Endothelial cell of umbilical vein (primary cell): ENCODE measurements around the gene ATP10B. TPM values are rescaled to one million over a fixed set of nuclear protein-coding genes. Genes with fewer than 3 reads are reported as not detected.

Experiments
- BruUV-seq: library from RNA; stranded (reverse); fragments of 400-500 nt; replicated peaks from 2 replicates; lab custom pipeline; 2021; lab: Mats Ljungman, UMichigan
- CTCF ChIA-PET: fragments of 300-600, 350-600 bp; sonication (Branson Sonifier 250); formaldehyde crosslinking; loops from one replicate; lab custom pipeline; 2021; ENCODE audit warnings: antibody characterized with exemption, inconsistent platforms; lab: Charles Lee
- POLR2A ChIA-PET: fragments of 300-600, 350-600 bp; sonication (Branson Sonifier 250); formaldehyde crosslinking; loops from one replicate; lab custom pipeline; 2021; ENCODE audit warnings: antibody characterized with exemption, inconsistent platforms; lab: Charles Lee
- DNase-seq: peaks from one replicate; pipeline ENCODE4 v3.0.0-alpha.2; 2011; ENCODE audit warnings: low read depth, low spot score
- FAIRE-seq: peaks from 2 replicates; lab custom pipeline; 2011; peaks lifted over from hg19 to GRCh38; lab: Jason Lieb, UNC
- H2AFZ ChIP-seq: 2 replicates; pipeline ENCODE4 v1.6.0; 2012; ENCODE audit warnings: low read depth, low read length, control low read depth, inconsistent platforms
- H3K27ac ChIP-seq: 2 replicates; pipeline ENCODE4 v1.5.1; 2011; ENCODE audit warnings: low read depth, mild to moderate bottlenecking, control low read depth, low read length, moderate library complexity; ENCODE audit not compliant: insufficient read depth
- H3K27me3 ChIP-seq, 2 experiments: 2 replicates each; pipeline versions ENCODE4 v1.6.0 to v1.6.1; 2011; ENCODE audit warnings: low read length in 2 of 2, mixed read lengths in 1 of 2; ENCODE audit not compliant: control insufficient read depth in 2 of 2, insufficient read depth in 2 of 2
- H3K36me3 ChIP-seq, 2 experiments: 2 replicates in 1 of 2; 3 replicates in 1 of 2; pipeline ENCODE4 v1.5.1; 2011; ENCODE audit warnings: low read length in 2 of 2, mild to moderate bottlenecking in 1 of 2, moderate library complexity in 1 of 2; ENCODE audit not compliant: control insufficient read depth in 2 of 2, insufficient read depth in 2 of 2; ENCODE audit errors: extremely low read depth in 1 of 2
- H3K4me1 ChIP-seq: 3 replicates; pipeline ENCODE4 v1.5.1; 2011; ENCODE audit warnings: mild to moderate bottlenecking, low read length; ENCODE audit not compliant: control insufficient read depth, insufficient read depth; ENCODE audit errors: extremely low read depth
- H3K4me2 ChIP-seq: 2 replicates; pipeline ENCODE4 v1.6.1; 2011; ENCODE audit warnings: low read length, control low read depth, mixed read lengths; ENCODE audit not compliant: insufficient read depth
- H3K4me3 ChIP-seq, 3 experiments: fragments of 200-600 bp in 1 of 3; sonication (generic), shearing (Covaris generic) in 1 of 3; replicated peaks in 1 of 3; 2 replicates each; pipeline ENCODE4 v1.5.1; 2011 to 2016; ENCODE audit warnings: control low read depth in 3 of 3, low read length in 3 of 3, mild to moderate bottlenecking in 2 of 3, inconsistent platforms in 1 of 3, low read depth in 1 of 3, moderate library complexity in 1 of 3; ENCODE audit not compliant: insufficient read depth in 1 of 3
- H3K79me2 ChIP-seq: 2 replicates; pipeline ENCODE4 v1.6.0; 2012; ENCODE audit warnings: low read length, inconsistent platforms; ENCODE audit not compliant: control insufficient read depth, insufficient read depth
- H3K9ac ChIP-seq: replicated peaks from 2 replicates; pipeline ENCODE3; 2011; ENCODE audit warnings: low read length, control low read depth; ENCODE audit not compliant: insufficient read depth; ENCODE audit errors: extremely low read depth
- H3K9me1 ChIP-seq: replicated peaks from 3 replicates; pipeline ENCODE4 v1.6.0; 2011; ENCODE audit warnings: mild to moderate bottlenecking, low read length; ENCODE audit not compliant: control insufficient read depth, insufficient read depth; ENCODE audit errors: extremely low read depth
- H3K9me3 ChIP-seq: replicated peaks from 2 replicates; pipeline ENCODE4 v1.5.1; 2012; ENCODE audit warnings: low read length, inconsistent platforms; ENCODE audit not compliant: control insufficient read depth, insufficient read depth
- H4K20me1 ChIP-seq: replicated peaks from 2 replicates; pipeline ENCODE3; 2011; ENCODE audit warnings: mild to moderate bottlenecking, low read length; ENCODE audit not compliant: control insufficient read depth, insufficient read depth; ENCODE audit errors: extremely low read depth
- EZH2 ChIP-seq: IDR thresholded peaks from 2 replicates; pipeline ENCODE4 v1.6.1; 2012; ENCODE audit warnings: borderline replicate concordance, low read depth, mild to moderate bottlenecking, moderate library complexity, low read length, inconsistent platforms; ENCODE audit not compliant: severe bottlenecking
- FOS ChIP-seq: IDR thresholded peaks from 2 replicates; pipeline ENCODE4 v1.6.1; 2011; ENCODE audit warnings: mild to moderate bottlenecking, low read length, moderate library complexity, borderline replicate concordance; ENCODE audit not compliant: insufficient read depth
- GATA2 ChIP-seq: IDR thresholded peaks from 2 replicates; pipeline ENCODE4 v1.7.0; 2011; ENCODE audit warnings: low read depth, mild to moderate bottlenecking, moderate library complexity, mixed read lengths, low read length; ENCODE audit not compliant: insufficient read length, insufficient read depth
- JUN ChIP-seq: IDR thresholded peaks from 2 replicates; pipeline ENCODE4 v1.6.1; 2011; ENCODE audit warnings: borderline replicate concordance, low read depth; ENCODE audit not compliant: insufficient read length, insufficient read depth
- MYC ChIP-seq: IDR thresholded peaks from one replicate; pipeline ENCODE4 v1.6.1; 2011; ENCODE audit warnings: mild to moderate bottlenecking, low read depth, low read length
- POLR2A ChIP-seq: IDR thresholded peaks from 2 replicates; pipeline ENCODE4 v1.6.1; 2012; ENCODE audit warnings: low read depth, mild to moderate bottlenecking, control low read depth, low read length
- POLR2AphosphoS5 ChIP-seq: IDR thresholded peaks from 2 replicates; pipeline ENCODE4 v1.6.1; 2012; ENCODE audit warnings: low read depth, mild to moderate bottlenecking, control low read depth, low read length, moderate library complexity; ENCODE audit not compliant: insufficient read depth
- dilution Hi-C: fragments of 300-500 bp; cut with MboI; formaldehyde crosslinking; loops from one replicate; pipeline ENCODE4 v1.15.0; 2019; ENCODE audit warnings: low sequenced_read_pairs; ENCODE audit not compliant: extremely low pct_ligation_motif_present
- intact Hi-C: fragments of 100-400 bp; cut with micrococcal nuclease; formaldehyde crosslinking; loops from one replicate; pipeline ENCODE4 v1.10.0; 2022
- polyA plus RNA-seq, 4 experiments: library from polyadenylated mRNA; depleted of rRNA in 3 of 4; stranded (reverse) in 3 of 4; unstranded in 1 of 4; fragments of >200 nt; gene quantifications; 2 replicates each; pipeline versions ENCODE4 v1.2.1 to v1.2.3, GENCODE V29; 2011 to 2012; ENCODE audit warnings: missing spikeins in 1 of 4
- total RNA-seq: library from RNA; stranded (reverse); gene quantifications from 2 replicates; pipeline ENCODE4 v1.2.3, GENCODE V29; 2021
- TF ChIP-seq, protein P1 (sequence below), 2 donors: IDR thresholded peaks; 1 replicate in 1 of 2; 2 replicates in 1 of 2; pipeline ENCODE4 v1.5.1; 2011; ENCODE audit warnings: low read length in 2 of 2, mild to moderate bottlenecking in 2 of 2, moderate library complexity in 2 of 2, control low read depth in 1 of 2, inconsistent platforms in 1 of 2, low read depth in 1 of 2; ENCODE audit not compliant: insufficient read depth in 1 of 2; ENCODE audit errors: extremely low read depth in 1 of 2
- TF ChIP-seq, protein P2 (sequence below): IDR thresholded peaks from 2 replicates; pipeline ENCODE4 v1.6.1; 2011; ENCODE audit not compliant: insufficient read depth, insufficient read length

Gene ATP10B
- total and polyA plus RNA-seq, 2 donors (not counting 3 experiments of a cell fraction or from before 2014, with no cell fraction given): not detected

DNA sequence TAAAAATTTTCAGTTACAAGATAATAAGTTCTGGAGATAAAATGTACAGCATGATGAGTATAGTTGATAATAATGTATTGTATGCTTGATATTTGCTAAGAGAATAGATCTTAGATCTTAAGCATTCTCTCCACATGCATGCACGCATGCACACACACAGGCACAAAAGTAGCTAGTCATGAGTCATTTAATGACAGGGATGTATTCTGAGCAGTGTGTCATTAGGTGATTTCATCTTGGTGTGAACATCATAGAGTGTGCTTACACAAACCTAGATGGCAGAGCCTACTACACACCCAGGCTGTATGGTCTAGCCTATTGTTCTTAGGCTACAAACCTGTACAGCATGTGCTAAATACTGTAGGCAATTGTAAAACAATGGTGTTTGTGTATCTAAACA is 306.2 kb downstream of the ATP10B start:
- no peaks in the 10 kb centered on the region for H3K9me3 ChIP-seq
- CTCF ChIA-PET: interaction anchor here (1.0 kb wide), 1 partner anchor 23 kb away, joined by 3 read pairs; no protein-coding TSS in a partner anchor
- no peak overlapping the region for H2AFZ ChIP-seq
- H3K4me1 ChIP-seq: no peaks in the 10 kb centered on the region
- H3K27me3 ChIP-seq: no peaks in the 10 kb centered on the region
- DNase-seq: no peak
- dilution Hi-C loops (no loop called here), intact Hi-C loops (no loop called here)
- no peak for FAIRE-seq
- no peak overlapping the region for H3K4me3 ChIP-seq
- H3K4me2 ChIP-seq: no peak overlapping the region
- TF ChIP-seq MYC (no peak), JUN (no peak), POLR2AphosphoS5 (no peak), POLR2A (no peak), FOS (no peak), EZH2 (no peak), GATA2 (no peak)
- TF ChIP-seq, protein P1, sequence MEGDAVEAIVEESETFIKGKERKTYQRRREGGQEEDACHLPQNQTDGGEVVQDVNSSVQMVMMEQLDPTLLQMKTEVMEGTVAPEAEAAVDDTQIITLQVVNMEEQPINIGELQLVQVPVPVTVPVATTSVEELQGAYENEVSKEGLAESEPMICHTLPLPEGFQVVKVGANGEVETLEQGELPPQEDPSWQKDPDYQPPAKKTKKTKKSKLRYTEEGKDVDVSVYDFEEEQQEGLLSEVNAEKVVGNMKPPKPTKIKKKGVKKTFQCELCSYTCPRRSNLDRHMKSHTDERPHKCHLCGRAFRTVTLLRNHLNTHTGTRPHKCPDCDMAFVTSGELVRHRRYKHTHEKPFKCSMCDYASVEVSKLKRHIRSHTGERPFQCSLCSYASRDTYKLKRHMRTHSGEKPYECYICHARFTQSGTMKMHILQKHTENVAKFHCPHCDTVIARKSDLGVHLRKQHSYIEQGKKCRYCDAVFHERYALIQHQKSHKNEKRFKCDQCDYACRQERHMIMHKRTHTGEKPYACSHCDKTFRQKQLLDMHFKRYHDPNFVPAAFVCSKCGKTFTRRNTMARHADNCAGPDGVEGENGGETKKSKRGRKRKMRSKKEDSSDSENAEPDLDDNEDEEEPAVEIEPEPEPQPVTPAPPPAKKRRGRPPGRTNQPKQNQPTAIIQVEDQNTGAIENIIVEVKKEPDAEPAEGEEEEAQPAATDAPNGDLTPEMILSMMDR (IDR thresholded peaks at IDR 0.05; ENCODE audit: extremely low read depth in 1 of 2, insufficient read depth in 1 of 2, low read depth in 1 of 2, low read length in 2 of 2): no peak
- TF ChIP-seq, protein P2, sequence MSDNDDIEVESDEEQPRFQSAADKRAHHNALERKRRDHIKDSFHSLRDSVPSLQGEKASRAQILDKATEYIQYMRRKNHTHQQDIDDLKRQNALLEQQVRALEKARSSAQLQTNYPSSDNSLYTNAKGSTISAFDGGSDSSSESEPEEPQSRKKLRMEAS: no peak
- no peaks in the 10 kb centered on the region for H3K9me1 ChIP-seq
- H3K36me3 ChIP-seq: no peaks in the 10 kb centered on the region
- POLR2A ChIA-PET: no interaction called here
- no peaks in the 10 kb centered on the region for H3K79me2 ChIP-seq
- no peaks in the 10 kb centered on the region for H4K20me1 ChIP-seq
- no peak overlapping the region for H3K27ac ChIP-seq
- no TSS peak for BruUV-seq
- no peak overlapping the region for H3K9ac ChIP-seq
